Fibroblast of skin of back (primary cell): Measurements from ENCODE around the gene MTA2.

ENCODE experiments used
- DNase-seq: peaks from one replicate; pipeline ENCODE4 v3.0.0-alpha.2; 2013

Gene MTA2

GRCh38 chr11:62546244-62546928 lies 55.3 kb downstream of the MTA2 start, which contains the start of gene AHNAK:
Gene AHNAK, minus strand, starts transcription at chr11:62546806. Its CDS starts 10,708 bp downstream, at chr11:62536098.
- DNase-seq = peak; percentile 67

GRCh38 chr11:62545437-62546243 lies 56.0 kb downstream of the MTA2 start:
- peak; percentile 96 for DNase-seq

GRCh38 chr11:62544581-62545436 lies 56.9 kb downstream of the MTA2 start:
- DNase-seq = peak; percentile 46

- DNase-seq = no peak
Measured at GRCh38 chr11:62543680-62544444, 57.8 kb downstream of the MTA2 start.
